ENCODE data around the gene MASTL. TPM values are rescaled to one million over a fixed set of nuclear protein-coding genes. Genes with fewer than 3 reads are reported as not detected.

Gene MASTL
- total and polyA plus RNA-seq, 12 donors, result 3.7 to 13.4 (median 6.5) TPM

DNA sequence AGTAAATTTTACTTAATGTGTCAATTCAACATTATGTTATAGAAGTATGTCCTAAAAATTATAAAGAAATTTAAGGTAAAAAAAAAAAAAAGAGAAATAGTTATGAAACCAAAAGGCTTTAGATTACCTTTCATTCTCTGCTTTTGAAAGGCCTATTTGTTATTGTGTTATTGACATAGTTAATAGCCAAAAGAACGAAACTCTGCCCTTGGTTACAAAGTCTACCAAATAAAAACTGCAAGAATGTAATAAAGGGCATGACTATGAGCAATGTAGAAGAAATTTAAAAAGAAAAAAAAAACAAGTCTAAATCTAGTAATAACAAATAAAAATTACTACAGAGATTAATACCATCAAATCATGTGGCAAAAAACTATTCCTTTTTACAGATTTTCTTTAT lies 74.9 kb downstream of the MASTL start:
- TF ChIP-seq, protein P1, sequence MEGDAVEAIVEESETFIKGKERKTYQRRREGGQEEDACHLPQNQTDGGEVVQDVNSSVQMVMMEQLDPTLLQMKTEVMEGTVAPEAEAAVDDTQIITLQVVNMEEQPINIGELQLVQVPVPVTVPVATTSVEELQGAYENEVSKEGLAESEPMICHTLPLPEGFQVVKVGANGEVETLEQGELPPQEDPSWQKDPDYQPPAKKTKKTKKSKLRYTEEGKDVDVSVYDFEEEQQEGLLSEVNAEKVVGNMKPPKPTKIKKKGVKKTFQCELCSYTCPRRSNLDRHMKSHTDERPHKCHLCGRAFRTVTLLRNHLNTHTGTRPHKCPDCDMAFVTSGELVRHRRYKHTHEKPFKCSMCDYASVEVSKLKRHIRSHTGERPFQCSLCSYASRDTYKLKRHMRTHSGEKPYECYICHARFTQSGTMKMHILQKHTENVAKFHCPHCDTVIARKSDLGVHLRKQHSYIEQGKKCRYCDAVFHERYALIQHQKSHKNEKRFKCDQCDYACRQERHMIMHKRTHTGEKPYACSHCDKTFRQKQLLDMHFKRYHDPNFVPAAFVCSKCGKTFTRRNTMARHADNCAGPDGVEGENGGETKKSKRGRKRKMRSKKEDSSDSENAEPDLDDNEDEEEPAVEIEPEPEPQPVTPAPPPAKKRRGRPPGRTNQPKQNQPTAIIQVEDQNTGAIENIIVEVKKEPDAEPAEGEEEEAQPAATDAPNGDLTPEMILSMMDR (IDR thresholded peaks at IDR 0.05), result no peak
- no peak for TF ChIP-seq POLR2A (IDR thresholded peaks at IDR 0.05)
- intact Hi-C loops (cut with DNase I), result loop anchor here in 1 of 2 donors (5.0 kb wide), 1 partner anchor 73 kb away; the partner anchor contains the start of gene MASTL
- Histone ChIP-seq H3K27ac (no peak overlapping the region), H3K4me3 (no peak overlapping the region), H3K36me3 (replicated peaks in 1 of 2) (peaks cover 0 to 41% of the 10 kb centered on the region in 2 donors), H3K4me1 (replicated peaks in 1 of 2) (peaks cover 0 to 11% of the 10 kb centered on the region in 2 donors), H3K27me3 (no peaks in the 10 kb centered on the region), H3K9me3 (replicated peaks in 1 of 3) (no peaks in the 10 kb centered on the region)
- no peak for DNase-seq
- 86 to 95% (median 91%) methylated on average over 1 of the region's 1 CpG for WGBS, 4 donors

DNA sequence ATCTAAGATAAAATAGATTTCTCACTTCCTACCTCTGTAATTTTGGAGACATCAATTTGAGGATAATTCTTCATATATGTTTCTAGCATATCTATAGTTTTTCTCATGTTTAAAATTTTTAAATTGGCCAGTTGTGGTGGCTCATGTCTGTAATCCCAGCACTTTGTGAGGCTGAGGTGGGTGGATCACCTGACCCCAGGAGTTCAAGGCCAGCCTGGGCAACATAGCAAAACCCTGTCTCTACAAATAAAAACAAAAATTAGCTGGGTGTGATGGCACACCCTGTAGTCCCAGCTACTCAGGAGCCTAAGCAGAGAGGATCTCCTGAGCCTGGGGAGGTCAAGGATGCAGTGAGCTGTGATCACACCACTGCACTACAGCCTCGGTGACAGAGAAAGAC lies 80.6 kb downstream of the MASTL start:
- no peak for DNase-seq
- WGBS, 4 donors, result 35 to 55% (median 39%) methylated on average over 1 of the region's 1 CpG
- Histone ChIP-seq H3K9me3 (replicated peaks in 1 of 3) (no peaks in the 10 kb centered on the region), H3K4me3 (no peak overlapping the region), H3K36me3 (replicated peaks in 1 of 2) (peaks cover 0 to 13% of the 10 kb centered on the region in 2 donors), H3K27ac (no peak overlapping the region), H3K27me3 (no peaks in the 10 kb centered on the region), H3K4me1 (replicated peaks in 1 of 2) (peaks cover 7 to 61% of the 10 kb centered on the region in 2 donors)
- TF ChIP-seq, protein P1 (IDR thresholded peaks at IDR 0.05), result no peak
- TF ChIP-seq POLR2A (IDR thresholded peaks at IDR 0.05), result no peak
- intact Hi-C loops (cut with DNase I), result no loop called here

Small RNA genes lying within 50 kb of the gene (small RNA-seq; reads per million reads assigned to genes)
- gene RNU2-24P (0 reads per million in 2 donors), gene RNU7-12P (0 reads per million in 2 donors)

Other genes starting within 250 kb of the MASTL start
- gene ANKRD26, start 54.9 kb upstream of the MASTL start, total RNA-seq, result 10 to 100 TPM in 3 of 9 donors, 1 to 10 TPM in 6; 1.7 to 21.1 (median 6.4) TPM
- 1 to 10 TPM; 3.4 to 7.6 (median 3.8) TPM for gene ANKRD26, start 54.9 kb upstream of the MASTL start, polyA plus RNA-seq
- gene YME1L1, start 968 bp upstream of the MASTL start, total RNA-seq, result 100 to 1,000 TPM in 5 of 9 donors, 10 to 100 TPM in 4; 57.5 to 180 (median 102) TPM
- gene YME1L1, start 968 bp upstream of the MASTL start, polyA plus RNA-seq, result 100 to 1,000 TPM in 1 of 3 donors, 10 to 100 TPM in 2; 22.1 to 193 (median 23.2) TPM
- 10 to 100 TPM; 35.6 to 70.3 (median 48.6) TPM for gene ACBD5, start 85.4 kb downstream of the MASTL start, total RNA-seq
- gene ACBD5, start 85.4 kb downstream of the MASTL start, polyA plus RNA-seq, result 10 to 100 TPM; 10.4 to 50.9 (median 18.0) TPM

Data from adrenal gland (tissue), 12 donors.